HepG2 (cell line): ENCODE results near the gene LPCAT4. TPM values are rescaled to one million over a fixed set of nuclear protein-coding genes. Genes with fewer than 3 reads are reported as not detected.

Experiments used
- ATAC-seq: fragments of 200-7000 bp; cut with Tn5 transposase; 3 replicates; pipeline ENCODE4 v1.9.1; 2020; ENCODE audit warnings: mild to moderate bottlenecking, moderate library complexity
- BruUV-seq: library from RNA; stranded (reverse); fragments of 400-500 nt; replicated peaks from 2 replicates; lab custom pipeline; 2021; lab: Mats Ljungman, UMichigan
- CTCF ChIA-PET: fragments of 300-600 bp; formaldehyde crosslinking; extraction: SDS; loops from one replicate; lab custom pipeline; 2021; ENCODE audit warnings: low total read pairs, inconsistent platforms, low intra/inter-chr PET ratio; lab: Yijun Ruan, JAX
- POLR2A ChIA-PET: fragments of 350-600 bp; sonication (Branson Sonifier 250); formaldehyde crosslinking; loops from one replicate; lab custom pipeline; 2020; ENCODE audit warnings: antibody characterized with exemption, inconsistent platforms; lab: Yijun Ruan, JAX
- DNase-seq: peaks from one replicate; pipeline ENCODE4 v3.0.0-alpha.2; 2015; ENCODE audit warnings: low spot score
- FAIRE-seq: peaks from 3 replicates; lab custom pipeline; 2011; peaks lifted over from hg19 to GRCh38; lab: Jason Lieb, UNC
- H2AFZ ChIP-seq: one replicate; pipeline ENCODE4 v1.6.1; 2011; ENCODE audit warnings: low read length, inconsistent platforms
- H3K27ac ChIP-seq: fragments of 300-600 bp; 3 replicates; pipeline ENCODE4 v1.8.0; 2011; ENCODE audit warnings: mixed run types, mild to moderate bottlenecking, mixed read lengths, low read length, inconsistent platforms; ENCODE audit not compliant: insufficient read depth; ENCODE audit errors: extremely low read length
- H3K27me3 ChIP-seq, 2 experiments: fragments of 200-600 bp in 1 of 2; 2 replicates in 1 of 2; 3 replicates in 1 of 2; pipeline versions ENCODE4 v1.6.0 to v1.8.0; 2011; ENCODE audit warnings: low read length in 2 of 2, mild to moderate bottlenecking in 2 of 2, moderate library complexity in 2 of 2, inconsistent platforms in 1 of 2; ENCODE audit not compliant: insufficient read depth in 2 of 2, control insufficient read depth in 1 of 2
- H3K36me3 ChIP-seq, 2 experiments: fragments of 200-600 bp in 1 of 2; replicated peaks in 1 of 2; 2 replicates in 1 of 2; 3 replicates in 1 of 2; pipeline versions ENCODE4 v1.5.1 to v1.8.0; 2011; ENCODE audit warnings: low read length in 2 of 2, inconsistent platforms in 1 of 2; ENCODE audit not compliant: insufficient read depth in 2 of 2, control insufficient read depth in 1 of 2
- H3K4me1 ChIP-seq: 2 replicates; pipeline ENCODE4 v1.5.1; 2012; ENCODE audit warnings: low read length, inconsistent platforms; ENCODE audit not compliant: insufficient read depth
- H3K4me2 ChIP-seq: 2 replicates; pipeline ENCODE4 v1.6.0; 2011; ENCODE audit warnings: low read depth, low read length, inconsistent platforms
- H3K4me3 ChIP-seq, 3 experiments: fragments of 200-600 bp in 1 of 3; sonication (generic), shearing (Covaris generic) in 1 of 3; replicated peaks in 1 of 3; 2 replicates each; pipeline ENCODE4 v1.5.1; 2011 to 2016; ENCODE audit warnings: low read length in 3 of 3, inconsistent platforms in 2 of 3, low read depth in 2 of 3, mild to moderate bottlenecking in 2 of 3, control low read depth in 1 of 3, mixed read lengths in 1 of 3; ENCODE audit not compliant: insufficient read depth in 1 of 3
- H3K79me2 ChIP-seq: one replicate; pipeline ENCODE4 v1.6.1; 2011; ENCODE audit warnings: low read length, inconsistent platforms; ENCODE audit not compliant: insufficient read depth
- H3K9ac ChIP-seq: 2 replicates; pipeline ENCODE4 v1.6.0; 2011; ENCODE audit warnings: mild to moderate bottlenecking, low read depth, low read length, inconsistent platforms; ENCODE audit not compliant: insufficient read depth
- H3K9me3 ChIP-seq: 2 replicates; pipeline ENCODE4 v1.5.1; 2012; ENCODE audit warnings: mild to moderate bottlenecking, low read length
- H4K20me1 ChIP-seq: 2 replicates; pipeline ENCODE4 v1.6.0; 2011; ENCODE audit warnings: inconsistent platforms, mild to moderate bottlenecking, low read length, moderate library complexity; ENCODE audit not compliant: insufficient read depth
- CEBPB ChIP-seq: IDR thresholded peaks from 2 replicates; pipeline ENCODE4 v1.6.1; 2011; ENCODE audit warnings: low read depth, low read length, improper control_type of control experiment, borderline replicate concordance
- GZF1 ChIP-seq: sonication (generic); formaldehyde crosslinking; IDR thresholded peaks from 2 replicates; pipeline ENCODE4 v1.5.1; 2020; ENCODE audit warnings: mild to moderate bottlenecking, missing genetic modification reagents
- MTA3 ChIP-seq: sonication (generic); formaldehyde crosslinking; IDR thresholded peaks from 2 replicates; pipeline ENCODE4 v1.4.0; 2020; ENCODE audit warnings: missing genetic modification reagents
- WIZ ChIP-seq: sonication (generic); formaldehyde crosslinking; IDR thresholded peaks from 2 replicates; pipeline ENCODE4 v1.5.1; 2020; ENCODE audit warnings: mild to moderate bottlenecking, missing genetic modification reagents
- ZNF549 ChIP-seq: sonication (generic); formaldehyde crosslinking; IDR thresholded peaks from 2 replicates; pipeline ENCODE4 v1.5.0; 2020; ENCODE audit warnings: missing genetic modification reagents
- ZNF564 ChIP-seq: sonication (generic); formaldehyde crosslinking; IDR thresholded peaks from 2 replicates; pipeline ENCODE4 v1.8.1; 2023; ENCODE audit warnings: mild to moderate bottlenecking, missing genetic modification reagents
- ZNF768 ChIP-seq: sonication (generic); formaldehyde crosslinking; IDR thresholded peaks from 2 replicates; pipeline ENCODE4 v1.4.0; 2020; ENCODE audit warnings: missing genetic modification reagents
- WGBS: methylation state at CpG from one replicate; pipeline ENCODE4 v1.1.6; 2017; ENCODE audit warnings: low lambda C conversion rate; 5-methylcytosine and 5-hydroxymethylcytosine counted together
- in situ Hi-C: cut with HindIII; loops from 2 replicates; pipeline ENCODE4 v1.10.0; 2017; ENCODE audit warnings: low pct_unique_long_range_greater_than_20kb; ENCODE audit not compliant: extremely low pct_ligation_motif_present
- intact Hi-C: fragments of 100-400 bp; cut with micrococcal nuclease; formaldehyde crosslinking; loops from one replicate; pipeline ENCODE4 v1.10.0; 2022; ENCODE audit not compliant: unreplicated experiment
- polyA plus RNA-seq, 8 experiments: library from polyadenylated mRNA; depleted of rRNA in 3 of 8; stranded (reverse) in 7 of 8; unstranded in 1 of 8; fragments of >200 nt; fragmentation: Illumina TruSeq in 4 of 8; extraction: Trizol in 4 of 8; gene quantifications; 2 replicates each; pipeline versions ENCODE4 v1.2.1 to v1.2.3, GENCODE V29; 2011 to 2016; ENCODE audit warnings: low read depth in 4 of 8, missing spikeins in 1 of 8, mixed read lengths in 1 of 8; ENCODE audit not compliant: insufficient read depth in 1 of 8
- total RNA-seq, 5 experiments: library from RNA; depleted of rRNA; stranded (reverse); fragments of >200 nt; fragmentation: Illumina TruSeq; extraction: Trizol; gene quantifications; 2 replicates each; pipeline ENCODE4 v1.2.3, GENCODE V29; 2016; ENCODE audit warnings: low read depth in 1 of 5
- TF ChIP-seq, protein P1 (sequence below): sonication (generic); formaldehyde crosslinking; IDR thresholded peaks from 2 replicates; pipeline ENCODE4 v1.4.0; 2020; ENCODE audit warnings: mild to moderate bottlenecking, missing genetic modification reagents
- TF ChIP-seq, protein P2 (sequence below): sonication (generic); formaldehyde crosslinking; IDR thresholded peaks from 2 replicates; pipeline ENCODE4 v1.5.0; 2020; ENCODE audit warnings: mild to moderate bottlenecking, missing genetic modification reagents
- TF ChIP-seq, protein P3 (sequence below): sonication (generic); formaldehyde crosslinking; conservative IDR thresholded peaks from 2 replicates; pipeline ENCODE4 v1.8.1; 2023; ENCODE audit warnings: missing genetic modification reagents
- TF ChIP-seq, protein P4 (sequence below): sonication (generic); formaldehyde crosslinking; IDR thresholded peaks from 2 replicates; pipeline ENCODE4 v1.5.0; 2020; ENCODE audit warnings: mild to moderate bottlenecking, low read depth, missing genetic modification reagents, borderline replicate concordance

LPCAT4 gene
- total and polyA plus RNA-seq, 2 of the 13 experiments (the other 11 are each of a cell fraction or from before 2014, with no cell fraction given), result 8.1 to 57.1 TPM

DNA sequence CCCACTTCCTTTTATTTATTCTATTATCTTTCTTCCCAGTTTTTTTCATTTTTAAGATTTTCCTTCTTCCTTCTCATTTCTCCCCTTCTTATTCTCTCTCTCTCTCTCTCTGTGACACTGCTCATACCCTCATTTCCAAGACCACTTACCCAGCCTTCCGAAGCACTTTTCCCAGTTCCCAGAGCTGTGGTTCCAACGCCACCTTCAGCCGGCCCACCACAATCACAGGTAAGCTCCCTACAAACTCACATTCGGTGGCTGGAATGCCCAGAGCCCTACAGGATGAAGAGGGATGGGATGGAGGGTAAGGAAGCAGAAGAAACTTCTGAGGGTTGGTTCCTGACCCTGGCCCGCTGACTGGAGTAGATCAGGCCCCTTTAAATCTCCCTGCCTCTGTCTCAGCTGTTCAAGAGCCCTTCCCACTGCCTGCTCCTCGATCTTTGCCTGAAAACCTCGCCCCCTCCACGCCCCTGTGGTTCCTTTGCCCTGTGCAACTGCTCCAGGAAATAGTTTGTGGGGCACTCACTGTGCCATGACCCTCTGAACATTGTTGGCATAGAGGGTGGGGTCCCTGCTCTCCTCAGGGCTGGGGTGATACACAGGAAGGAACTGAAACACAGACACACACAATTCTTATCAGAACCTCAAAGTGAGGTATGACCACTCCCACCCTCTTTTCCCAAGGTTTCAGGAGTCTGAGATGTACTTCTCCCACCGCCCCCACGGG, 4.8 kb downstream of the LPCAT4 start:
- in situ Hi-C loops, result loop anchor here (10.0 to 25.0 kb wide), 2 partner anchors 73 to 300 kb away; partner anchors contain the start of gene GOLGA8A
- FAIRE-seq (no peak), ATAC-seq (no peak)
- TF ChIP-seq GZF1 (CRISPR knock-in tag) (no peak), WIZ (CRISPR knock-in tag) (no peak), CEBPB (no peak), MTA3 (CRISPR knock-in tag) (no peak), ZNF564 (no peak), ZNF768 (CRISPR knock-in tag) (no peak), ZNF549 (no peak)
- TF ChIP-seq, protein P1, sequence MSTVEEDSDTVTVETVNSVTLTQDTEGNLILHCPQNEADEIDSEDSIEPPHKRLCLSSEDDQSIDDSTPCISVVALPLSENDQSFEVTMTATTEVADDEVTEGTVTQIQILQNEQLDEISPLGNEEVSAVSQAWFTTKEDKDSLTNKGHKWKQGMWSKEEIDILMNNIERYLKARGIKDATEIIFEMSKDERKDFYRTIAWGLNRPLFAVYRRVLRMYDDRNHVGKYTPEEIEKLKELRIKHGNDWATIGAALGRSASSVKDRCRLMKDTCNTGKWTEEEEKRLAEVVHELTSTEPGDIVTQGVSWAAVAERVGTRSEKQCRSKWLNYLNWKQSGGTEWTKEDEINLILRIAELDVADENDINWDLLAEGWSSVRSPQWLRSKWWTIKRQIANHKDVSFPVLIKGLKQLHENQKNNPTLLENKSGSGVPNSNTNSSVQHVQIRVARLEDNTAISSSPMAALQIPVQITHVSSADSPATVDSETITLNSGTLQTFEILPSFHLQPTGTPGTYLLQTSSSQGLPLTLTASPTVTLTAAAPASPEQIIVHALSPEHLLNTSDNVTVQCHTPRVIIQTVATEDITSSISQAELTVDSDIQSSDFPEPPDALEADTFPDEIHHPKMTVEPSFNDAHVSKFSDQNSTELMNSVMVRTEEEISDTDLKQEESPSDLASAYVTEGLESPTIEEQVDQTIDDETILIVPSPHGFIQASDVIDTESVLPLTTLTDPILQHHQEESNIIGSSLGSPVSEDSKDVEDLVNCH (CRISPR knock-in tag), result no peak
- TF ChIP-seq, protein P2, sequence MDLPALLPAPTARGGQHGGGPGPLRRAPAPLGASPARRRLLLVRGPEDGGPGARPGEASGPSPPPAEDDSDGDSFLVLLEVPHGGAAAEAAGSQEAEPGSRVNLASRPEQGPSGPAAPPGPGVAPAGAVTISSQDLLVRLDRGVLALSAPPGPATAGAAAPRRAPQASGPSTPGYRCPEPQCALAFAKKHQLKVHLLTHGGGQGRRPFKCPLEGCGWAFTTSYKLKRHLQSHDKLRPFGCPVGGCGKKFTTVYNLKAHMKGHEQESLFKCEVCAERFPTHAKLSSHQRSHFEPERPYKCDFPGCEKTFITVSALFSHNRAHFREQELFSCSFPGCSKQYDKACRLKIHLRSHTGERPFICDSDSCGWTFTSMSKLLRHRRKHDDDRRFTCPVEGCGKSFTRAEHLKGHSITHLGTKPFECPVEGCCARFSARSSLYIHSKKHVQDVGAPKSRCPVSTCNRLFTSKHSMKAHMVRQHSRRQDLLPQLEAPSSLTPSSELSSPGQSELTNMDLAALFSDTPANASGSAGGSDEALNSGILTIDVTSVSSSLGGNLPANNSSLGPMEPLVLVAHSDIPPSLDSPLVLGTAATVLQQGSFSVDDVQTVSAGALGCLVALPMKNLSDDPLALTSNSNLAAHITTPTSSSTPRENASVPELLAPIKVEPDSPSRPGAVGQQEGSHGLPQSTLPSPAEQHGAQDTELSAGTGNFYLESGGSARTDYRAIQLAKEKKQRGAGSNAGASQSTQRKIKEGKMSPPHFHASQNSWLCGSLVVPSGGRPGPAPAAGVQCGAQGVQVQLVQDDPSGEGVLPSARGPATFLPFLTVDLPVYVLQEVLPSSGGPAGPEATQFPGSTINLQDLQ (CRISPR knock-in tag), result no peak
- TF ChIP-seq, protein P3, sequence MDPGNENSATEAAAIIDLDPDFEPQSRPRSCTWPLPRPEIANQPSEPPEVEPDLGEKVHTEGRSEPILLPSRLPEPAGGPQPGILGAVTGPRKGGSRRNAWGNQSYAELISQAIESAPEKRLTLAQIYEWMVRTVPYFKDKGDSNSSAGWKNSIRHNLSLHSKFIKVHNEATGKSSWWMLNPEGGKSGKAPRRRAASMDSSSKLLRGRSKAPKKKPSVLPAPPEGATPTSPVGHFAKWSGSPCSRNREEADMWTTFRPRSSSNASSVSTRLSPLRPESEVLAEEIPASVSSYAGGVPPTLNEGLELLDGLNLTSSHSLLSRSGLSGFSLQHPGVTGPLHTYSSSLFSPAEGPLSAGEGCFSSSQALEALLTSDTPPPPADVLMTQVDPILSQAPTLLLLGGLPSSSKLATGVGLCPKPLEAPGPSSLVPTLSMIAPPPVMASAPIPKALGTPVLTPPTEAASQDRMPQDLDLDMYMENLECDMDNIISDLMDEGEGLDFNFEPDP (CRISPR knock-in tag), result no peak
- TF ChIP-seq, protein P4, sequence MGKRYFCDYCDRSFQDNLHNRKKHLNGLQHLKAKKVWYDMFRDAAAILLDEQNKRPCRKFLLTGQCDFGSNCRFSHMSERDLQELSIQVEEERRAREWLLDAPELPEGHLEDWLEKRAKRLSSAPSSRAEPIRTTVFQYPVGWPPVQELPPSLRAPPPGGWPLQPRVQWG (CRISPR knock-in tag), result no peak

More for the DNA sequence above, 4.8 kb downstream of the LPCAT4 start:
- Histone ChIP-seq H2AFZ (no peak overlapping the region), H3K9me3 (no peaks in the 10 kb centered on the region), H3K27me3 (no peaks in the 10 kb centered on the region), H3K4me2 (no peak overlapping the region), H3K4me1 (peaks cover 11% of the 10 kb centered on the region), H4K20me1 (no peaks in the 10 kb centered on the region), H3K36me3 (peaks cover 3 to 7% of the 10 kb centered on the region in 2 experiments; a peak in 3 of 5 replicates), H3K9ac (no peak overlapping the region), H3K27ac (no peak overlapping the region), H3K4me3 (no peak overlapping the region), H3K79me2 (peaks cover 2% of the 10 kb centered on the region)
- no TSS peak for BruUV-seq
- DNase-seq, result no peak
- CTCF ChIA-PET, result no interaction called here
- POLR2A ChIA-PET, result no interaction called here
- 92% methylated on average over 8 of the region's 10 CpGs for WGBS
- intact Hi-C loops, result no loop called here
